HepG2 (cell line): ENCODE measurements around the gene HBS1L. TPM values are rescaled to one million over a fixed set of nuclear protein-coding genes. Genes with fewer than 3 reads are reported as not detected.
A peak's percentile ranks its signal among the peaks of the same experiment; 100 is the strongest.

Experiments used
- ARID2 ChIP-seq: sonication (generic); formaldehyde crosslinking; IDR thresholded peaks from 2 replicates; pipeline ENCODE4 v1.8.1; 2022; ENCODE audit warnings: mild to moderate bottlenecking, missing genetic modification reagents, borderline replicate concordance
- DR1 ChIP-seq: sonication (generic); formaldehyde crosslinking; IDR thresholded peaks from 2 replicates; pipeline ENCODE4 v1.8.0; 2021; ENCODE audit warnings: mild to moderate bottlenecking, missing genetic modification reagents, inconsistent platforms
- EP300 ChIP-seq, 3 experiments: sonication (generic) in 1 of 3; formaldehyde crosslinking in 1 of 3; IDR thresholded peaks; 2 replicates each; pipeline versions ENCODE4 v1.5.1 to v1.6.1; 2011 to 2020; ENCODE audit warnings: low read depth in 2 of 3, low read length in 2 of 3, borderline replicate concordance in 1 of 3, improper control_type of control experiment in 1 of 3, mild to moderate bottlenecking in 1 of 3, missing genetic modification reagents in 1 of 3, moderate library complexity in 1 of 3
- ETV5 ChIP-seq: IDR thresholded peaks from 2 replicates; pipeline ENCODE4 v1.6.1; 2018; ENCODE audit warnings: missing biosample characterization, missing genetic modification reagents, inconsistent platforms, borderline replicate concordance
- FOSL1 ChIP-seq: sonication (generic); formaldehyde crosslinking; IDR thresholded peaks from 2 replicates; pipeline ENCODE4 v1.9.0; 2021; ENCODE audit warnings: missing genetic modification reagents, borderline replicate concordance
- FOXA1 ChIP-seq, 2 experiments: fragments of 450-650 bp in 1 of 2; sonication (generic) in 1 of 2; formaldehyde crosslinking in 1 of 2; IDR thresholded peaks; 2 replicates each; pipeline versions ENCODE4 v1.4.0 to v1.6.1; 2016 to 2020; ENCODE audit warnings: missing genetic modification reagents in 1 of 2
- HMGXB3 ChIP-seq: sonication (generic); formaldehyde crosslinking; IDR thresholded peaks from 2 replicates; pipeline ENCODE4 v1.4.0; 2020; ENCODE audit warnings: missing genetic modification reagents, borderline replicate concordance
- HOMEZ ChIP-seq: IDR thresholded peaks from 2 replicates; pipeline ENCODE4 v1.6.1; 2016; ENCODE audit warnings: low read depth
- KDM5A ChIP-seq: fragments of 200-600 bp; sonication (generic); IDR thresholded peaks from 2 replicates; pipeline ENCODE4 v1.7.0; 2018; ENCODE audit warnings: antibody characterized with exemption, mild to moderate bottlenecking, low read length, borderline replicate concordance
- MAFF ChIP-seq: IDR thresholded peaks from 2 replicates; pipeline ENCODE4 v1.6.1; 2011; ENCODE audit warnings: low read depth, low read length, improper control_type of control experiment
- MAFG ChIP-seq: sonication (generic); formaldehyde crosslinking; IDR thresholded peaks from 2 replicates; pipeline ENCODE4 v1.5.1; 2020; ENCODE audit warnings: mild to moderate bottlenecking, missing genetic modification reagents
- NAIF1 ChIP-seq: sonication (generic); formaldehyde crosslinking; IDR thresholded peaks from 2 replicates; pipeline ENCODE4 v1.5.0; 2020; ENCODE audit warnings: mild to moderate bottlenecking, missing genetic modification reagents, borderline replicate concordance
- NCOA1 ChIP-seq: sonication (generic); formaldehyde crosslinking; IDR thresholded peaks from 2 replicates; pipeline ENCODE4 v1.9.0; 2021; ENCODE audit warnings: missing genetic modification reagents
- POLR2A ChIP-seq, 2 experiments: IDR thresholded peaks; 2 replicates each; pipeline ENCODE4 v1.6.1; 2011; ENCODE audit warnings: low read depth in 2 of 2, low read length in 2 of 2, mild to moderate bottlenecking in 1 of 2, moderate library complexity in 1 of 2; ENCODE audit not compliant: insufficient read depth in 1 of 2
- PRPF4 ChIP-seq: fragments of 200-400 bp; formaldehyde crosslinking; IDR thresholded peaks from 2 replicates; pipeline ENCODE4 v1.6.1; 2016; ENCODE audit warnings: low read length, low read depth; ENCODE audit not compliant: poor library complexity, severe bottlenecking
- SMAD1 ChIP-seq: sonication (generic); formaldehyde crosslinking; IDR thresholded peaks from 2 replicates; pipeline ENCODE4 v1.4.0; 2020; ENCODE audit warnings: missing genetic modification reagents, low read depth, mild to moderate bottlenecking, borderline replicate concordance
- ZNF331 ChIP-seq: sonication (generic); formaldehyde crosslinking; IDR thresholded peaks from 2 replicates; pipeline ENCODE4 v1.4.0; 2020; ENCODE audit warnings: missing genetic modification reagents
- ZNF441 ChIP-seq: sonication (generic); formaldehyde crosslinking; IDR thresholded peaks from 2 replicates; pipeline ENCODE4 v1.7.0; 2021; ENCODE audit warnings: missing genetic modification reagents, borderline replicate concordance
- ZNF670 ChIP-seq: sonication (generic); formaldehyde crosslinking; IDR thresholded peaks from 2 replicates; pipeline ENCODE4 v1.8.0; 2022; ENCODE audit warnings: mild to moderate bottlenecking, missing genetic modification reagents, borderline replicate concordance
- ZNF782 ChIP-seq: sonication (generic); formaldehyde crosslinking; IDR thresholded peaks from 2 replicates; pipeline ENCODE4 v1.4.0; 2020; ENCODE audit warnings: missing genetic modification reagents, mild to moderate bottlenecking, borderline replicate concordance
- ZNF839 ChIP-seq: sonication (generic); formaldehyde crosslinking; IDR thresholded peaks from 2 replicates; pipeline ENCODE4 v1.4.0; 2020; ENCODE audit warnings: missing genetic modification reagents, mild to moderate bottlenecking, borderline replicate concordance
- polyA plus RNA-seq, 8 experiments: library from polyadenylated mRNA; depleted of rRNA in 3 of 8; stranded (reverse) in 7 of 8; unstranded in 1 of 8; fragments of >200 nt; fragmentation: Illumina TruSeq in 4 of 8; extraction: Trizol in 4 of 8; gene quantifications; 2 replicates each; pipeline versions ENCODE4 v1.2.1 to v1.2.3, GENCODE V29; 2011 to 2016; ENCODE audit warnings: low read depth in 4 of 8, missing spikeins in 1 of 8, mixed read lengths in 1 of 8; ENCODE audit not compliant: insufficient read depth in 1 of 8
- total RNA-seq, 5 experiments: library from RNA; depleted of rRNA; stranded (reverse); fragments of >200 nt; fragmentation: Illumina TruSeq; extraction: Trizol; gene quantifications; 2 replicates each; pipeline ENCODE4 v1.2.3, GENCODE V29; 2016; ENCODE audit warnings: low read depth in 1 of 5

Gene HBS1L
- total and polyA plus RNA-seq, 2 of the 13 experiments (the other 11 are each of a cell fraction or from before 2014, with no cell fraction given): 44.1 to 138 TPM

GRCh38 chr6:134951494-134952263 lies 102.9 kb downstream of the HBS1L start (continued):
- no peak for TF ChIP-seq ZNF331 (CRISPR knock-in tag)
- TF ChIP-seq ZNF782 (CRISPR knock-in tag): no peak
- TF ChIP-seq NAIF1 (CRISPR knock-in tag): no peak
- 0 out of 2 replicates have a peak, but pooled peaks have one; percentile 6 for TF ChIP-seq ETV5 (CRISPR knock-in tag)
- peak; percentile 44 to 74; a peak in 3 of 4 replicates for TF ChIP-seq POLR2A (IDR thresholded peaks at IDR 0.05; ENCODE audit: insufficient read depth in 1 of 2, low read depth in 2 of 2, low read length in 2 of 2)
- TF ChIP-seq PRPF4: no peak
- no peak for TF ChIP-seq FOXA1 (IDR thresholded peaks at IDR 0.05)
- TF ChIP-seq FOXA1 (CRISPR knock-in tag; IDR thresholded peaks at IDR 0.05): no peak
- TF ChIP-seq ZNF670: 0 out of 2 replicates have a peak, but pooled peaks have one; percentile 29
- no peak for TF ChIP-seq KDM5A
- TF ChIP-seq ARID2 (CRISPR knock-in tag): no peak
- no peak for TF ChIP-seq NCOA1 (CRISPR knock-in tag)
- no peak for TF ChIP-seq HMGXB3 (CRISPR knock-in tag)
- TF ChIP-seq ZNF839: no peak
- TF ChIP-seq MAFG: no peak
- TF ChIP-seq EP300 (IDR thresholded peaks at IDR 0.05; ENCODE audit: low read depth in 2 of 2, low read length in 2 of 2): 0 out of 4 replicates have a peak, but pooled peaks of 1 of the 2 experiments have one; percentile 32
- TF ChIP-seq EP300 (CRISPR knock-in tag; IDR thresholded peaks at IDR 0.05; ENCODE audit: borderline replicate concordance): no peak
- peak; percentile 66; the same call in 1 of the 2 replicates for TF ChIP-seq SMAD1
- no peak for TF ChIP-seq MAFF
- TF ChIP-seq DR1: peak; percentile 44; the same call in 1 of the 2 replicates
- TF ChIP-seq FOSL1 (CRISPR knock-in tag): no peak
- TF ChIP-seq ZNF441 (CRISPR knock-in tag): no peak
- no peak for TF ChIP-seq HOMEZ (CRISPR knock-in tag)
